Heart right ventricle (tissue), 16 donors: ENCODE results near the gene EGFL7. TPM values are rescaled to one million over a fixed set of nuclear protein-coding genes. Genes with fewer than 3 reads are reported as not detected.

Experiments used
- ATAC-seq, 8 donors: fragments of 200-7000 bp; cut with Tn5 transposase; one replicate each; pipeline ENCODE4 v1.9.1; 2020; ENCODE audit warnings: mild to moderate bottlenecking in 8 of 8, moderate library complexity in 8 of 8, moderate number of reproducible peaks in 1 of 8
- DNase-seq, 2 donors: peaks; one replicate each; pipeline ENCODE4 v3.0.0-alpha.2; 2020
- H3K27ac ChIP-seq, 10 donors: fragments of 200-600 bp; sonication (generic) in 2 of 10; one replicate each; pipeline versions ENCODE4 v1.5.0 to v1.8.0; 2020 to 2022; ENCODE audit warnings: mild to moderate bottlenecking in 3 of 10
- H3K27me3 ChIP-seq, 7 donors: fragments of 200-600 bp; one replicate each; pipeline ENCODE4 v1.8.0; 2021 to 2022; ENCODE audit warnings: mild to moderate bottlenecking in 2 of 7
- H3K36me3 ChIP-seq, 9 donors: fragments of 200-600 bp; sonication (generic) in 1 of 9; one replicate each; pipeline versions ENCODE4 v1.5.0 to v1.8.0; 2020 to 2022; ENCODE audit warnings: mild to moderate bottlenecking in 2 of 9
- H3K4me1 ChIP-seq, 9 donors: fragments of 200-600 bp; sonication (generic) in 1 of 9; one replicate each; pipeline versions ENCODE4 v1.5.0 to v1.8.0; 2020 to 2022; ENCODE audit warnings: mild to moderate bottlenecking in 4 of 9
- H3K4me3 ChIP-seq, 10 donors: fragments of 200-600 bp; sonication (generic) in 2 of 10; one replicate each; pipeline versions ENCODE4 v1.5.0 to v1.8.0; 2020 to 2022; ENCODE audit warnings: mild to moderate bottlenecking in 7 of 10, moderate library complexity in 2 of 10
- H3K9me3 ChIP-seq, 11 donors: fragments of 200-600 bp in 10 of 11; sonication (generic) in 2 of 11; one replicate each; pipeline versions ENCODE4 v1.5.0 to v1.8.0; 2013 to 2022; ENCODE audit warnings: mild to moderate bottlenecking in 2 of 11, control low read depth in 1 of 11, moderate library complexity in 1 of 11
- CTCF ChIP-seq, 9 donors: fragments of 200-600 bp; sonication (generic) in 2 of 9; IDR thresholded peaks; one replicate each; pipeline versions ENCODE4 v1.5.0 to v1.8.0; 2021 to 2022; ENCODE audit warnings: antibody characterized with exemption in 9 of 9, mild to moderate bottlenecking in 5 of 9, moderate library complexity in 1 of 9
- WGBS, 2 donors: extraction: QIAGEN DNeasy Blood & Tissue Kit; methylation state at CpG; one replicate each; pipeline ENCODE4 v1.1.7; 2013; ENCODE audit warnings: inconsistent platforms in 1 of 2; 5-methylcytosine and 5-hydroxymethylcytosine counted together
- intact Hi-C, 10 donors: fragments of 100-400 bp; cut with DNase I; formaldehyde crosslinking; loops; one replicate each; pipeline versions ENCODE4 v1.11.1 to v1.14.2; 2022
- polyA plus RNA-seq, 2 donors: library from polyadenylated mRNA; stranded (reverse); fragments of 200-250 nt; gene quantifications; one replicate each; pipeline ENCODE4 v1.2.3, GENCODE V29; 2013
- total RNA-seq, 10 donors: library from RNA; stranded (reverse); fragmentation: NEBNext Ultra II Directional in 3 of 10; extraction: Animal tissue kit (Norgen Biotek cat#: 25700) in 3 of 10; gene quantifications; one replicate each; pipeline versions ENCODE4 v1.2.1 to v1.2.4, GENCODE V29; 2021 to 2023
- donor health status: Arrhythmogenic right ventricular cardiomyopathy.
- donor health status: ischemic (EF 13 %, LVEDD 7.1; RV severe dilation, severe dysfunction).
- donor health status: healthy with polysubstance abuse.
- donor health status: DM: no; HTN: yes; CAD: no.
- donor health status: DM: no; HTN: no; CAD: no.
- donor health status: ischemic (EF 25% LVEDD 6.9; RV normal size, moderate dysfunction).
- donor health status: ischemic (EF 25% LVEDD 5.7; RV mildly dilated, moderate dysfunction).
- donor health status: healthy.
- donor health status: DM: yes; HTN: yes; CAD: no.
- donor health status: Ischemic cardiomyopathy.
- donor health status: ischemic (EF 35%, LVEDD 5.7; RV mildly dilated, moderate dysfunction).
- donor health status: nonischemic (EF 11% LVEDD 7.7; RV severe dilation, severe dysfunction).
- donor health status: DM: yes; HTN: yes; CAD: no.
- donor health status: PGD.
- donor health status: ischemic (EF 29% LVEDD 5.4; RV normal size, mild dysfunction).
- donor health status: nonischemic (EF 23%, LVEDD 6.1; RV moderate dilation, normal function).

The EGFL7 gene
- total and polyA plus RNA-seq, 12 donors, result 68.6 to 377 (median 101) TPM

- WGBS, 2 donors, result 48% methylated on average over 13 to 14 of the region's 14 CpGs
- Histone ChIP-seq H3K4me3 (peak overlapping the region in 6 of 10 donors; percentile 11 to 79 (median 65)), H3K36me3 (peaks cover 0 to 93% (median 39%) of the 10 kb centered on the region in 9 donors), H3K9me3 (no peaks in the 10 kb centered on the region), H3K27me3 (peaks cover 0 to 26% (median 0%) of the 10 kb centered on the region in 7 donors), H3K4me1 (peaks cover 0 to 39% (median 5%) of the 10 kb centered on the region in 9 donors), H3K27ac (peak overlapping the region in 8 of 10 donors; percentile 7 to 94 (median 68))
- DNase-seq (no peak), ATAC-seq (peak in 4 of 8 donors; percentile 0)
- TF ChIP-seq CTCF (IDR thresholded peaks at IDR 0.05), result no peak
- intact Hi-C loops, result no loop called here
These were observed 9.8 kb downstream of the EGFL7 start for GRCh38 chr9:136672431-136673087.

GRCh38 chr9:136673088-136673974, 10.6 kb downstream of the EGFL7 start:
- peak overlapping the region in 9 of 10 donors; percentile 2 to 94 (median 63) for H3K27ac ChIP-seq
- no peak for TF ChIP-seq CTCF (IDR thresholded peaks at IDR 0.05)
- H3K27me3 ChIP-seq, result peaks cover 0 to 19% (median 0%) of the 10 kb centered on the region in 7 donors
- peak overlapping the region in 2 of 10 donors; percentile 77 to 79 for H3K4me3 ChIP-seq
- intact Hi-C loops, result no loop called here
- DNase-seq, result no peak
- peak in 7 of 8 donors; percentile 1 to 12 (median 6) for ATAC-seq
- WGBS, 2 donors, result 60 to 74% methylated on average over 35 of the region's 35 CpGs
- H3K4me1 ChIP-seq, result peaks cover 0 to 39% (median 6%) of the 10 kb centered on the region in 9 donors
- H3K36me3 ChIP-seq, result peaks cover 0 to 86% (median 31%) of the 10 kb centered on the region in 9 donors
- H3K9me3 ChIP-seq, result no peaks in the 10 kb centered on the region

GRCh38 chr9:136673975-136674785, 11.5 kb downstream of the EGFL7 start:
- H3K4me1 ChIP-seq, result peaks cover 0 to 45% (median 14%) of the 10 kb centered on the region in 9 donors
- H3K9me3 ChIP-seq, result no peaks in the 10 kb centered on the region
- peak overlapping the region in 8 of 10 donors; percentile 2 to 94 (median 62) for H3K27ac ChIP-seq
- intact Hi-C loops, result no loop called here
- peak; percentile 1 to 39 (median 23) for ATAC-seq
- DNase-seq, result no peak
- no peak overlapping the region for H3K4me3 ChIP-seq
- no peak for TF ChIP-seq CTCF (IDR thresholded peaks at IDR 0.05)
- H3K27me3 ChIP-seq, result peaks cover 0 to 16% (median 0%) of the 10 kb centered on the region in 7 donors
- H3K36me3 ChIP-seq, result peaks cover 0 to 78% (median 26%) of the 10 kb centered on the region in 9 donors
- WGBS, 2 donors, result 65 to 68% methylated on average over 26 of the region's 26 CpGs
